Transverse colon (tissue), 4 donors: ENCODE results near the gene TMPRSS11B. TPM values are rescaled to one million over a fixed set of nuclear protein-coding genes. Genes with fewer than 3 reads are reported as not detected.
"Not testable (repeated sequence)": the region's sequence is repeated elsewhere in the genome, so short reads cannot be mapped to it uniquely, and the experiment has no call there.

Source experiments
- DNase-seq: peaks from one replicate; pipeline ENCODE4 v3.0.0-alpha.2; 2019
- H3K27ac ChIP-seq, 4 donors: fragments of 200-600 bp; sonication (generic); 2 replicates each; pipeline ENCODE4 v1.5.1; 2016 to 2018; ENCODE audit warnings: inconsistent platforms in 4 of 4
- H3K27me3 ChIP-seq: fragments of 200-600 bp; sonication (generic); 2 replicates; pipeline ENCODE4 v1.5.1; 2017; ENCODE audit warnings: inconsistent platforms
- H3K36me3 ChIP-seq, 4 donors: fragments of 200-600 bp; sonication (generic); 2 replicates each; pipeline ENCODE4 v1.5.1; 2017 to 2019; ENCODE audit warnings: inconsistent platforms in 4 of 4
- H3K4me1 ChIP-seq, 4 donors: fragments of 200-600 bp; sonication (generic); 2 replicates each; pipeline ENCODE4 v1.5.1; 2017 to 2020; ENCODE audit warnings: inconsistent platforms in 4 of 4
- H3K4me3 ChIP-seq, 4 donors: fragments of 200-600 bp; sonication (generic); 1 replicate in 1 of 4; 2 replicates in 3 of 4; pipeline versions ENCODE4 v1.5.1 to v1.6.1; 2017 to 2019; ENCODE audit warnings: inconsistent platforms in 4 of 4
- H3K9me3 ChIP-seq, 2 donors: fragments of 200-600 bp; sonication (generic); 2 replicates each; pipeline ENCODE4 v1.5.1; 2017 to 2019; ENCODE audit warnings: inconsistent platforms in 2 of 2
- CTCF ChIP-seq, 5 experiments: fragments of 200-600 bp in 3 of 5; fragments of 450-650 bp in 2 of 5; sonication (generic) in 3 of 5; IDR thresholded peaks; 1 replicate in 2 of 5; 2 replicates in 3 of 5; pipeline ENCODE4 v1.5.1; 2016 to 2017; ENCODE audit warnings: antibody characterized with exemption in 5 of 5, inconsistent platforms in 3 of 5, mild to moderate bottlenecking in 2 of 5, moderate library complexity in 1 of 5
- EP300 ChIP-seq: sonication (generic); formaldehyde crosslinking; IDR thresholded peaks from one replicate; pipeline ENCODE4 v1.6.1; 2017; ENCODE audit warnings: antibody characterized with exemption, low read depth
- POLR2A ChIP-seq: fragments of 450-650 bp; IDR thresholded peaks from one replicate; pipeline ENCODE4 v1.6.1; 2016; ENCODE audit warnings: antibody characterized with exemption, mild to moderate bottlenecking, moderate library complexity
- POLR2AphosphoS5 ChIP-seq, 3 donors: sonication (generic); formaldehyde crosslinking; IDR thresholded peaks; one replicate each; pipeline ENCODE4 v1.6.1; 2016; ENCODE audit warnings: antibody characterized with exemption in 3 of 3
- WGBS, 2 donors: methylation state at CpG; one replicate each; pipeline ENCODE4 v1.1.5; 2018; ENCODE audit warnings: low coverage in 1 of 2; 5-methylcytosine and 5-hydroxymethylcytosine counted together
- in situ Hi-C, 4 donors: fragments of 200-750 bp; cut with MboI; loops; one replicate each; pipeline versions ENCODE4 v1.15.0 to v1.15.1; 2017; ENCODE audit warnings: low sequenced_read_pairs in 3 of 4, low pct_ligation_motif_present in 1 of 4, low pct_unique_long_range_greater_than_20kb in 1 of 4
- intact Hi-C: fragments of 100-400 bp; cut with DNase I; formaldehyde crosslinking; loops from one replicate; pipeline ENCODE4 v1.15.1; 2023; ENCODE audit warnings: low total_unique reads
- total RNA-seq, 4 donors: library from RNA; depleted of rRNA; stranded (reverse); fragments of >200 nt; gene quantifications; one replicate each; pipeline ENCODE4 v1.1.0, GENCODE V29; 2016

The TMPRSS11B gene
- total RNA-seq, 4 donors from 2014 or later, result not detected

GRCh38 chr4:68218044-68218443 is 27.4 kb downstream of the TMPRSS11B start:
- no peak overlapping the region for H3K4me3 ChIP-seq
- no peak for TF ChIP-seq POLR2A
- TF ChIP-seq CTCF (IDR thresholded peaks at IDR 0.05), result no peak
- TF ChIP-seq EP300, result no peak
- TF ChIP-seq POLR2AphosphoS5 (IDR thresholded peaks at IDR 0.05), result no peak
- no peak overlapping the region for H3K27ac ChIP-seq
- no peaks in the 10 kb centered on the region for H3K27me3 ChIP-seq
- intact Hi-C loops, result no loop called here
- in situ Hi-C loops, result no loop called here
- no peaks in the 10 kb centered on the region for H3K9me3 ChIP-seq
- no peaks in the 10 kb centered on the region for H3K4me1 ChIP-seq
- no peaks in the 10 kb centered on the region for H3K36me3 ChIP-seq
- WGBS, 2 donors, result 21 to 29% methylated on average over 1 of the region's 1 CpG
- no peak for DNase-seq

GRCh38 chr4:68216501-68216900 is 29.0 kb downstream of the TMPRSS11B start:
- DNase-seq, result no peak
- no peak overlapping the region for H3K27ac ChIP-seq
- no peak overlapping the region for H3K4me3 ChIP-seq
- H3K36me3 ChIP-seq, result no peaks in the 10 kb centered on the region
- intact Hi-C loops (no loop called here), in situ Hi-C loops (no loop called here)
- no peaks in the 10 kb centered on the region for H3K9me3 ChIP-seq
- no peaks in the 10 kb centered on the region for H3K4me1 ChIP-seq
- H3K27me3 ChIP-seq, result no peaks in the 10 kb centered on the region
- TF ChIP-seq EP300 (no peak), POLR2AphosphoS5 (IDR thresholded peaks at IDR 0.05) (no peak), CTCF (IDR thresholded peaks at IDR 0.05) (no peak), POLR2A (no peak)

GRCh38 chr4:68209003-68209402 is 36.5 kb downstream of the TMPRSS11B start:
- DNase-seq, result no peak
- no peaks in the 10 kb centered on the region for H3K27me3 ChIP-seq
- intact Hi-C loops (no loop called here), in situ Hi-C loops (no loop called here)
- H3K36me3 ChIP-seq, result no peaks in the 10 kb centered on the region
- WGBS, 2 donors, result 83 to 93% methylated on average over 1 of the region's 1 CpG
- H3K4me3 ChIP-seq, result no peak overlapping the region
- TF ChIP-seq CTCF (IDR thresholded peaks at IDR 0.05) (no peak), POLR2AphosphoS5 (IDR thresholded peaks at IDR 0.05) (no peak), POLR2A (no peak), EP300 (no peak)
- no peaks in the 10 kb centered on the region for H3K4me1 ChIP-seq
- H3K27ac ChIP-seq, result no peak overlapping the region
- peaks cover 10 to 15% of the 10 kb centered on the region in 2 donors for H3K9me3 ChIP-seq

GRCh38 chr4:68194305-68194704 is 51.2 kb downstream of the TMPRSS11B start:
- H3K27ac ChIP-seq, DNase-seq, intact Hi-C loops, H3K36me3 ChIP-seq, H3K4me1 ChIP-seq, H3K9me3 ChIP-seq, H3K4me3 ChIP-seq, H3K27me3 ChIP-seq, in situ Hi-C loops: not testable (repeated sequence)
- WGBS, 2 donors, result 72% methylated on average over 5 of the region's 5 CpGs; no CpG with 5 or more reads in 1 of the 2 donors

- Histone ChIP-seq H3K36me3 (no peaks in the 10 kb centered on the region), H3K4me3 (no peak overlapping the region), H3K9me3 (no peaks in the 10 kb centered on the region), H3K4me1 (no peaks in the 10 kb centered on the region), H3K27me3 (no peaks in the 10 kb centered on the region), H3K27ac (no peak overlapping the region)
- no peak for DNase-seq
- intact Hi-C loops, result no loop called here
- WGBS, 2 donors, result 85 to 92% methylated on average over 1 of the region's 1 CpG
- in situ Hi-C loops, result no loop called here
- TF ChIP-seq POLR2A (no peak), EP300 (no peak), CTCF (IDR thresholded peaks at IDR 0.05) (no peak), POLR2AphosphoS5 (IDR thresholded peaks at IDR 0.05) (no peak)
These were observed 52.3 kb downstream of the TMPRSS11B start for GRCh38 chr4:68193194-68193593.
